ENCODE measurements around the gene CALHM5.

Gene CALHM5

GRCh38 chr6:116550796-116551195 is 39.4 kb downstream of the CALHM5 start:
- no peak for DNase-seq (ENCODE audit: low spot score)

GRCh38 chr6:116553451-116553850 is 42.0 kb downstream of the CALHM5 start, which contains the start of gene CALHM4:
CALHM4 (plus strand) TSS chr6:116553751; CDS start chr6:116553794, 43 bp downstream.
- no peak for DNase-seq (ENCODE audit: low spot score)

GRCh38 chr6:116556065-116556464 is 44.6 kb downstream of the CALHM5 start:
- no peak for DNase-seq (ENCODE audit: low spot score)

GRCh38 chr6:116556814-116557415 is 45.5 kb downstream of the CALHM5 start:
- DNase-seq (ENCODE audit: low spot score), result no peak

- no peak for DNase-seq (ENCODE audit: low spot score)
Measured at GRCh38 chr6:116557893-116558292, 46.5 kb downstream of the CALHM5 start.

- no peak for DNase-seq (ENCODE audit: low spot score)
Measured at GRCh38 chr6:116560130-116560529, 48.7 kb downstream of the CALHM5 start.

- peak; percentile 81 for DNase-seq (ENCODE audit: low spot score)
Measured at GRCh38 chr6:116561377-116562018, 50.1 kb downstream of the CALHM5 start.

- no peak for DNase-seq (ENCODE audit: low spot score)
Measured at GRCh38 chr6:116562019-116562403, 50.6 kb downstream of the CALHM5 start.

- no peak for DNase-seq (ENCODE audit: low spot score)
Measured at GRCh38 chr6:116562614-116563013, 51.2 kb downstream of the CALHM5 start.

GRCh38 chr6:116563830-116564229 is 52.4 kb downstream of the CALHM5 start:
- DNase-seq (ENCODE audit: low spot score), result no peak

- DNase-seq (ENCODE audit: low spot score), result no peak
Measured at GRCh38 chr6:116564311-116564710, 52.9 kb downstream of the CALHM5 start.

GRCh38 chr6:116564921-116565872 is 53.8 kb downstream of the CALHM5 start:
- DNase-seq (ENCODE audit: low spot score), result no peak

- no peak for DNase-seq (ENCODE audit: low spot score)
Measured at GRCh38 chr6:116568111-116568510, 56.7 kb downstream of the CALHM5 start.

- DNase-seq (ENCODE audit: low spot score), result no peak
Measured at GRCh38 chr6:116568821-116569755, 57.6 kb downstream of the CALHM5 start.

GRCh38 chr6:116570856-116571682 is 59.6 kb downstream of the CALHM5 start, which contains the start of gene RWDD1:
RWDD1 (plus strand) TSS chr6:116571504; CDS start chr6:116571583, 79 bp downstream.
- DNase-seq (ENCODE audit: low spot score), result peak; percentile 99

GRCh38 chr6:116571683-116572000 is 60.2 kb downstream of the CALHM5 start:
- DNase-seq (ENCODE audit: low spot score), result no peak

- DNase-seq (ENCODE audit: low spot score), result no peak
Measured at GRCh38 chr6:116572162-116572561, 60.7 kb downstream of the CALHM5 start.
